ENCODE data around the gene STK11.
A peak's percentile ranks its signal among the peaks of the same experiment; 100 is the strongest.

The STK11 gene

GRCh38 chr19:1269065-1269477 lies 63.5 kb downstream of the STK11 start, which contains the start of gene CIRBP:
Gene CIRBP, plus strand, starts transcription at chr19:1269332. Its CDS starts 1,602 bp downstream, at chr19:1270934.
- DNase-seq = peak; percentile 78 to 100 (median 99)

GRCh38 chr19:1269478-1270212 lies 64.1 kb downstream of the STK11 start:
- peak in 57 of 58 donors; percentile 32 to 92 (median 80) for DNase-seq

DNA sequence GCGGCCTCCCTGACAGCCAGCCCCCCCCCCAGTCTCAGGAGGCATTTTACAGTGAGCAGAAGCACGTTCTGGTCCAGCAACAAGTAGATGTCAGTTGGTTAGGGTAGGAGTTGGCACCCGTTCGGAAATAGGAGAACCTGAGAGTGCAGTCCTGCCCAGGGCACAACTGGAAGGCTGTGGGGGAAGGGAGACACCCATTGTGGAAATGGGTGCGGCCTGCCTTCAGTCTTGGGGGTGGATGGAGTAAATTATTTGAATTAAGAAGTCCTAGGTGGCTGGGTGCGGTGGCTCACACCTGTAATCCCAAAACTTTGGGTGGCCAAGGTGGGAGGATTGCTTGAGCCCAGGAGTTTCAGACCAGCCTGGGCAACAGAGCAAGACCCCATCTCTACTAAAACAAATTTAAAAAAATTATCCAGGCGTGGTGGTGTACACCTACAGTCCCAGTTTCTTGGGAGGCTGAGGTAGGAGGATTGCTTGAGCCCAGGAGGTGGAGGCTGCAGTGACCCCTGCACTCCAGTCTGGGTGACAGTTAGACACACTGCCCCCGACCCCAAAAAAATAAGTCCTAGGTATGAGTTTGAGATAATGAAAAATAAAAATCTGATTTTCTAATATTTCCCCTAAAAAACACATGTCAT lies 64.8 kb downstream of the STK11 start:
- DNase-seq = no peak

DNA sequence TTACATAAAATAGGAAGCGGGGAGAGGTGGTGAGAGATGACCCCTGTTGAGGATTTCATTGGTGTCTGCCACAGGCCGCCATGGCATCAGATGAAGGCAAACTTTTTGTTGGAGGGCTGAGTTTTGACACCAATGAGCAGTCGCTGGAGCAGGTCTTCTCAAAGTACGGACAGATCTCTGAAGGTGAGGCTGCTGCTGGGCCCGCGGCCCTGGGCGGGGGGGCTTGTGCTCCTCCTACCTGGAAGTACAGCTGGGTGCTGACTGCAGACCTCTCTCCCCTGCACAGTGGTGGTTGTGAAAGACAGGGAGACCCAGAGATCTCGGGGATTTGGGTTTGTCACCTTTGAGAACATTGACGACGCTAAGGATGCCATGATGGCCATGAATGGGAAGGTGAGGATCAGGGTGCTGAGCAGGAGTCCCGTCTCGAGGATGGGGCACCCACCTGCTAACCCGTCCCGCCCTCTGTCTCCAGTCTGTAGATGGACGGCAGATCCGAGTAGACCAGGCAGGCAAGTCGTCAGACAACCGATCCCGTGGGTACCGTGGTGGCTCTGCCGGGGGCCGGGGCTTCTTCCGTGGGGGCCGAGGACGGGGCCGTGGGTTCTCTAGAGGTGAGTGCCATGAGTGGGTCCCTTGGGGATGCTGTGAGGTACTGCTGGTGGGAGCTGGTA lies 65.4 kb downstream of the STK11 start:
- no peak for DNase-seq

GRCh38 chr19:1271528-1272422 lies 66.2 kb downstream of the STK11 start:
- DNase-seq = peak in 1 of 58 donors; percentile 20

DNA sequence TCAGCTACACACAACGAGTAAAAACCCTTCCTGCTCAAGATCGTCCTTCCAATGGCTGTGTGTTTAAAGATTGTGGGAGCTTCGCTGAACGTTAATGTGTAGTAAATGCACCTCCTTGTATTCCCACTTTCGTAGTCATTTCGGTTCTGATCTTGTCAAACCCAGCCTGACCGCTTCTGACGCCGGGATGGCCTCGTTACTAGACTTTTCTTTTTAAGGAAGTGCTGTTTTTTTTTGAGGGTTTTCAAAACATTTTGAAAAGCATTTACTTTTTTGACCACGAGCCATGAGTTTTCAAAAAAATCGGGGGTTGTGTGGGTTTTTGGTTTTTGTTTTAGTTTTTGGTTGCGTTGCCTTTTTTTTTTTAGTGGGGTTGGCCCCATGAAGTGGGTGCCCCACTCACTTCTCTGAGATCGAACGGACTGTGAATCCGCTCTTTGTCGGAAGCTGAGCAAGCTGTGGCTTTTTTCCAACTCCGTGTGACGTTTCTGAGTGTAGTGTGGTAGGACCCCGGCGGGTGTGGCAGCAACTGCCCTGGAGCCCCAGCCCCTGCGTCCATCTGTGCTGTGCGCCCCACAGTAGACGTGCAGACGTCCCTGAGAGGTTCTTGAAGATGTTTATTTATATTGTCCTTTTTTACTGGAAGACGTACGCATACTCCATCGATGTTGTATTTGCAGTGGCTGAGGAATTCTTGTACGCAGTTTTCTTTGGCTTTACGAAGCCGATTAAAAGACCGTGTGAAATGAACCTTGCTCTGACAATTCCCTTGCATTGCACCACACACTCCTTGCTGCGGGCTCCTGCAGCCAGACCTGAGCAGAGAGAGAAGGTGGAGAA lies 67.1 kb downstream of the STK11 start:
- peak in 8 of 58 donors; percentile 14 to 55 (median 22) for DNase-seq

GRCh38 chr19:1273263-1274041 lies 67.9 kb downstream of the STK11 start:
- DNase-seq = no peak

DNA sequence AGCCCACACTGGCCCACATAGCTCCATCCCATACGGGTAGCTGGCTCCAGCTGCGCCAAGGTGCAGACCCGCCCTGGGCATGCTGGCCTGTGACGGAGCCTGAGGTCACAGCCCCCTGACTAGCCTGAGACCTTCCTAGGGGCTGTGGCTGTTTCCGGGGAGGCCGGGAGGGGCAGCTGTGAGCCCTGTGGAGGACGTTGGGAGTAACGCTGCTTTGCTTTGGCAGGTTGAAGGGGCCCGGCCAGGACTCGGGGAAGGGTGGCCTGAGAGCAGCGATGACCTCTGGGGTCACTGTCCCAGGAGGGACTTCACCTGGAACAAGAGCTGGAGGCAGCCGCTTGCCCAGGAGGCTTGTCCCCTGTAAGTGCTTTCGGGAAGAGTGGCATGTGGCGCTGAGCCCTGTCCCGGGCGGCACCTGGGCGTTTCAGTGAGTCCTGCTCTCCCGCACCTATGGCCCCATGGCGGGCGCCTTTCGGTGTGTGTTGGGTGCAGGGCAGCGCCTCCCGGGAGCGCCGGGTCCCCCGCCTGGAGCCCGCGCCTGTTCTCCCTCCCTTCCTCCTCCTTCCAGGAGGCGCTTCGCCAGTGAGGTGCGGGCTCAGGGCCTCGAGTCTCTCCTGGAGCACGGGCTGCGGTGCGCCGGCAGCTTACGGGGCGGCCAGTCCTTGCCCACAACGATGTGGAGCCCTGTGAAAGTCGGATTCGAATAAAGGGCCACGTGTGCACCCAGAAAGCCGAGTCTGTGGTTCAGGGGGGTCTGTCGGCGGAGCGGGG lies 68.7 kb downstream of the STK11 start:
- no peak for DNase-seq

GRCh38 chr19:1274852-1275259 lies 69.3 kb downstream of the STK11 start:
- peak in 2 of 58 donors; percentile 41 to 59 for DNase-seq

- peak; percentile 61 to 98 (median 94) for DNase-seq
Observed at GRCh38 chr19:1275260-1275975, 69.8 kb downstream of the STK11 start, which contains the start of gene FAM174C. Gene FAM174C, plus strand, starts transcription at chr19:1275530. Its CDS starts 20 bp downstream, at chr19:1275550.

- DNase-seq = peak in 6 of 58 donors; percentile 56 to 75 (median 67)
Observed at GRCh38 chr19:1275976-1276627, 70.5 kb downstream of the STK11 start.

DNA sequence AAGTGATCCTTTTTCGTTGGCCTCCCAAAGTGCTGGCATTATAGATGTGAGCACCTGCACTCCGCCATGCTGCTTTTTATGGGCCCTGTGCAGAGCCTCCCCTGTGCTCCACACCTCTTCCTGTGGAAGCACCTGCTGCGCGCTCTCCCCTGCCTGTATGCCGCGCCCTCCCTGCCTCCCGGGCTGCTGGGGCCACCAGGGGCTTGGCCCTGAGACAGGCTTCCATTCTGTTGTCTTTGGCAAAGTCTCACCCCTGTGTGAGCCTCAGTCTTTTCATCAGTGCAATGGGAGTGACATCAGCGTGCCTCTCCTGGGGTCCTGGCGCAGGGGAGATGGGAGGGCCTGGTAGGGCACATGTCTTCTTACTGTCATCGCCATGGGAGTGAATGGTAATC lies 71.0 kb downstream of the STK11 start:
- no peak for DNase-seq

- DNase-seq = no peak
Observed at GRCh38 chr19:1277061-1277460, 71.5 kb downstream of the STK11 start.

All from anterior cingulate cortex (tissue), 58 donors.